HepG2 (cell line): ENCODE data around the gene BOLA3.

ENCODE experiments used
- CEBPB ChIP-seq: IDR thresholded peaks from 2 replicates; pipeline ENCODE4 v1.6.1; 2011; ENCODE audit warnings: low read depth, low read length, improper control_type of control experiment, borderline replicate concordance
- CHCHD3 ChIP-seq: sonication (generic); formaldehyde crosslinking; IDR thresholded peaks from 2 replicates; pipeline ENCODE4 v1.8.0; 2022; ENCODE audit warnings: mild to moderate bottlenecking, missing genetic modification reagents, moderate library complexity
- KAT8 ChIP-seq: IDR thresholded peaks from 2 replicates; pipeline ENCODE4 v1.6.1; 2016; ENCODE audit warnings: missing genetic modification reagents, missing compliant biosample characterization
- SOX13 ChIP-seq, 3 experiments: fragments of 450-650 bp in 1 of 3; sonication (generic) in 1 of 3; formaldehyde crosslinking in 1 of 3; IDR thresholded peaks in 2 of 3; conservative IDR thresholded peaks in 1 of 3; 2 replicates each; pipeline versions ENCODE4 v1.5.0 to v1.6.1; 2016 to 2020; ENCODE audit warnings: antibody characterized with exemption in 1 of 3, mild to moderate bottlenecking in 1 of 3, missing compliant biosample characterization in 1 of 3, missing genetic modification reagents in 1 of 3, moderate library complexity in 1 of 3
- XRCC5 ChIP-seq: fragments of 200-400 bp; formaldehyde crosslinking; optimal IDR thresholded peaks from 2 replicates; pipeline ENCODE3; 2017; ENCODE audit warnings: mild to moderate bottlenecking, low read length
- ZNF550 ChIP-seq: sonication (generic); formaldehyde crosslinking; IDR thresholded peaks from 2 replicates; pipeline ENCODE4 v1.4.0; 2020; ENCODE audit warnings: mild to moderate bottlenecking, missing genetic modification reagents, borderline replicate concordance
- TF ChIP-seq, protein P1 (sequence below): sonication (generic); formaldehyde crosslinking; IDR thresholded peaks from 2 replicates; pipeline ENCODE4 v1.8.1; 2023; ENCODE audit warnings: missing genetic modification reagents, inconsistent platforms, borderline replicate concordance
- TF ChIP-seq, protein P2 (sequence below): sonication (generic); formaldehyde crosslinking; IDR thresholded peaks from 2 replicates; pipeline ENCODE4 v1.5.0; 2020; ENCODE audit warnings: mild to moderate bottlenecking, missing genetic modification reagents, moderate library complexity

- TF ChIP-seq SOX13 (IDR thresholded peaks at IDR 0.05) (no peak), SOX13 (CRISPR knock-in tag; conservative IDR thresholded peaks at IDR 0.05 in 1 of 2, IDR thresholded peaks at IDR 0.05 in 1 of 2) (no peak), KAT8 (no peak), XRCC5 (no peak), CHCHD3 (CRISPR knock-in tag) (no peak), CEBPB (no peak), ZNF550 (CRISPR knock-in tag) (no peak)
- TF ChIP-seq, protein P1, sequence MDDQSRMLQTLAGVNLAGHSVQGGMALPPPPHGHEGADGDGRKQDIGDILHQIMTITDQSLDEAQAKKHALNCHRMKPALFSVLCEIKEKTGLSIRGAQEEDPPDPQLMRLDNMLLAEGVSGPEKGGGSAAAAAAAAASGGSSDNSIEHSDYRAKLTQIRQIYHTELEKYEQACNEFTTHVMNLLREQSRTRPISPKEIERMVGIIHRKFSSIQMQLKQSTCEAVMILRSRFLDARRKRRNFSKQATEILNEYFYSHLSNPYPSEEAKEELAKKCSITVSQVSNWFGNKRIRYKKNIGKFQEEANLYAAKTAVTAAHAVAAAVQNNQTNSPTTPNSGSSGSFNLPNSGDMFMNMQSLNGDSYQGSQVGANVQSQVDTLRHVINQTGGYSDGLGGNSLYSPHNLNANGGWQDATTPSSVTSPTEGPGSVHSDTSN (CRISPR knock-in tag), result no peak
- TF ChIP-seq, protein P2, sequence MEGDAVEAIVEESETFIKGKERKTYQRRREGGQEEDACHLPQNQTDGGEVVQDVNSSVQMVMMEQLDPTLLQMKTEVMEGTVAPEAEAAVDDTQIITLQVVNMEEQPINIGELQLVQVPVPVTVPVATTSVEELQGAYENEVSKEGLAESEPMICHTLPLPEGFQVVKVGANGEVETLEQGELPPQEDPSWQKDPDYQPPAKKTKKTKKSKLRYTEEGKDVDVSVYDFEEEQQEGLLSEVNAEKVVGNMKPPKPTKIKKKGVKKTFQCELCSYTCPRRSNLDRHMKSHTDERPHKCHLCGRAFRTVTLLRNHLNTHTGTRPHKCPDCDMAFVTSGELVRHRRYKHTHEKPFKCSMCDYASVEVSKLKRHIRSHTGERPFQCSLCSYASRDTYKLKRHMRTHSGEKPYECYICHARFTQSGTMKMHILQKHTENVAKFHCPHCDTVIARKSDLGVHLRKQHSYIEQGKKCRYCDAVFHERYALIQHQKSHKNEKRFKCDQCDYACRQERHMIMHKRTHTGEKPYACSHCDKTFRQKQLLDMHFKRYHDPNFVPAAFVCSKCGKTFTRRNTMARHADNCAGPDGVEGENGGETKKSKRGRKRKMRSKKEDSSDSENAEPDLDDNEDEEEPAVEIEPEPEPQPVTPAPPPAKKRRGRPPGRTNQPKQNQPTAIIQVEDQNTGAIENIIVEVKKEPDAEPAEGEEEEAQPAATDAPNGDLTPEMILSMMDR (CRISPR knock-in tag), result no peak
Measured at GRCh38 chr2:74155830-74156229, 8.1 kb upstream of the BOLA3 start.
